HEK293 (cell line): ENCODE results near the gene SLA2.

Source experiments
- GFI1B ChIP-seq: fragments of 450-650 bp; formaldehyde crosslinking; IDR thresholded peaks from 2 replicates; pipeline ENCODE4 v1.5.1; 2016; ENCODE audit warnings: missing biosample characterization, missing genetic modification characterization
- KLF10 ChIP-seq: fragments of 450-650 bp; IDR thresholded peaks from 2 replicates; pipeline ENCODE4 v1.5.1; 2018; ENCODE audit warnings: missing biosample characterization, mild to moderate bottlenecking, missing genetic modification characterization
- MZF1 ChIP-seq: fragments of 450-650 bp; formaldehyde crosslinking; IDR thresholded peaks from 2 replicates; pipeline ENCODE4 v1.5.1; 2017; ENCODE audit warnings: missing biosample characterization, missing genetic modification characterization, borderline replicate concordance
- SP7 ChIP-seq: fragments of 450-650 bp; formaldehyde crosslinking; IDR thresholded peaks from 2 replicates; pipeline ENCODE4 v1.5.1; 2016; ENCODE audit warnings: missing biosample characterization, missing genetic modification characterization
- ZNF175 ChIP-seq: fragments of 450-650 bp; formaldehyde crosslinking; IDR thresholded peaks from 2 replicates; pipeline ENCODE4 v1.5.1; 2016; ENCODE audit warnings: missing biosample characterization, missing genetic modification characterization
- ZNF184 ChIP-seq: fragments of 450-650 bp; IDR thresholded peaks from 2 replicates; pipeline ENCODE4 v1.5.1; 2018; ENCODE audit warnings: missing biosample characterization, mild to moderate bottlenecking, missing genetic modification characterization
- ZNF202 ChIP-seq: fragments of 450-650 bp; formaldehyde crosslinking; IDR thresholded peaks from 2 replicates; pipeline ENCODE4 v1.5.1; 2016; ENCODE audit warnings: missing biosample characterization, missing genetic modification characterization, borderline replicate concordance
- ZNF266 ChIP-seq: fragments of 450-650 bp; formaldehyde crosslinking; IDR thresholded peaks from 2 replicates; pipeline ENCODE4 v1.5.1; 2016; ENCODE audit warnings: missing biosample characterization, missing genetic modification characterization, low read depth
- ZNF394 ChIP-seq: fragments of 450-650 bp; formaldehyde crosslinking; IDR thresholded peaks from 2 replicates; pipeline ENCODE4 v1.5.1; 2016; ENCODE audit warnings: missing biosample characterization, missing genetic modification characterization, mild to moderate bottlenecking, moderate library complexity, borderline replicate concordance
- ZNF433 ChIP-seq: fragments of 450-650 bp; formaldehyde crosslinking; IDR thresholded peaks from 2 replicates; pipeline ENCODE4 v1.5.1; 2016; ENCODE audit warnings: missing biosample characterization, missing genetic modification characterization, low read depth
- ZNF514 ChIP-seq: fragments of 450-650 bp; formaldehyde crosslinking; IDR thresholded peaks from 2 replicates; pipeline ENCODE4 v1.5.1; 2016; ENCODE audit warnings: missing biosample characterization, missing genetic modification characterization
- ZNF521 ChIP-seq: fragments of 450-650 bp; formaldehyde crosslinking; IDR thresholded peaks from 2 replicates; pipeline ENCODE4 v1.5.1; 2017; ENCODE audit warnings: missing biosample characterization, mild to moderate bottlenecking, missing genetic modification characterization
- ZNF530 ChIP-seq: fragments of 450-650 bp; formaldehyde crosslinking; IDR thresholded peaks from 2 replicates; pipeline ENCODE4 v1.5.1; 2016; ENCODE audit warnings: low read depth, missing biosample characterization, missing genetic modification characterization
- ZNF549 ChIP-seq: fragments of 450-650 bp; IDR thresholded peaks from 2 replicates; pipeline ENCODE4 v1.5.1; 2018; ENCODE audit warnings: missing biosample characterization, missing genetic modification characterization, mild to moderate bottlenecking, inconsistent platforms, moderate library complexity
- ZNF555 ChIP-seq: fragments of 450-650 bp; formaldehyde crosslinking; conservative IDR thresholded peaks from 2 replicates; pipeline ENCODE4 v1.5.1; 2017; ENCODE audit warnings: missing biosample characterization, mild to moderate bottlenecking, missing genetic modification characterization, inconsistent platforms
- ZNF747 ChIP-seq: fragments of 450-650 bp; formaldehyde crosslinking; IDR thresholded peaks from 2 replicates; pipeline ENCODE4 v1.5.1; 2016; ENCODE audit warnings: missing biosample characterization, missing genetic modification characterization
- ZNF76 ChIP-seq: fragments of 450-650 bp; formaldehyde crosslinking; IDR thresholded peaks from 2 replicates; pipeline ENCODE4; 2016; ENCODE audit warnings: low read depth, missing biosample characterization, missing genetic modification characterization, borderline replicate concordance
- ZSCAN23 ChIP-seq: fragments of 450-650 bp; formaldehyde crosslinking; IDR thresholded peaks from 2 replicates; pipeline ENCODE4 v1.5.1; 2016; ENCODE audit warnings: missing biosample characterization, missing genetic modification characterization
- TF ChIP-seq, protein P1 (sequence below): fragments of 450-650 bp; formaldehyde crosslinking; IDR thresholded peaks from 2 replicates; pipeline ENCODE4 v1.5.1; 2016; ENCODE audit warnings: missing biosample characterization, missing genetic modification characterization
- TF ChIP-seq, protein P2 (sequence below): fragments of 450-650 bp; formaldehyde crosslinking; IDR thresholded peaks from 2 replicates; pipeline ENCODE4 v1.5.1; 2016; ENCODE audit warnings: missing biosample characterization, missing genetic modification characterization, borderline replicate concordance
- TF ChIP-seq, protein P3 (sequence below): fragments of 450-650 bp; formaldehyde crosslinking; IDR thresholded peaks from 2 replicates; pipeline ENCODE4 v1.5.0; 2017; ENCODE audit warnings: missing biosample characterization, missing genetic modification characterization, borderline replicate concordance
- TF ChIP-seq, protein P4 (sequence below): fragments of 450-650 bp; formaldehyde crosslinking; IDR thresholded peaks from 2 replicates; pipeline ENCODE4 v1.5.1; 2016; ENCODE audit warnings: missing biosample characterization, missing genetic modification characterization
- TF ChIP-seq, protein P5 (sequence below): fragments of 450-650 bp; formaldehyde crosslinking; IDR thresholded peaks from 2 replicates; pipeline ENCODE4 v1.5.1; 2016; ENCODE audit warnings: missing biosample characterization, missing genetic modification characterization
- TF ChIP-seq, protein P6 (sequence below): fragments of 450-650 bp; formaldehyde crosslinking; IDR thresholded peaks from 2 replicates; pipeline ENCODE4 v1.5.1; 2016; ENCODE audit warnings: missing biosample characterization, missing genetic modification characterization, low read depth
- TF ChIP-seq, protein P7 (sequence below): fragments of 450-650 bp; formaldehyde crosslinking; IDR thresholded peaks from 2 replicates; pipeline ENCODE4 v1.5.1; 2016; ENCODE audit warnings: missing biosample characterization, missing genetic modification characterization

SLA2 gene

DNA sequence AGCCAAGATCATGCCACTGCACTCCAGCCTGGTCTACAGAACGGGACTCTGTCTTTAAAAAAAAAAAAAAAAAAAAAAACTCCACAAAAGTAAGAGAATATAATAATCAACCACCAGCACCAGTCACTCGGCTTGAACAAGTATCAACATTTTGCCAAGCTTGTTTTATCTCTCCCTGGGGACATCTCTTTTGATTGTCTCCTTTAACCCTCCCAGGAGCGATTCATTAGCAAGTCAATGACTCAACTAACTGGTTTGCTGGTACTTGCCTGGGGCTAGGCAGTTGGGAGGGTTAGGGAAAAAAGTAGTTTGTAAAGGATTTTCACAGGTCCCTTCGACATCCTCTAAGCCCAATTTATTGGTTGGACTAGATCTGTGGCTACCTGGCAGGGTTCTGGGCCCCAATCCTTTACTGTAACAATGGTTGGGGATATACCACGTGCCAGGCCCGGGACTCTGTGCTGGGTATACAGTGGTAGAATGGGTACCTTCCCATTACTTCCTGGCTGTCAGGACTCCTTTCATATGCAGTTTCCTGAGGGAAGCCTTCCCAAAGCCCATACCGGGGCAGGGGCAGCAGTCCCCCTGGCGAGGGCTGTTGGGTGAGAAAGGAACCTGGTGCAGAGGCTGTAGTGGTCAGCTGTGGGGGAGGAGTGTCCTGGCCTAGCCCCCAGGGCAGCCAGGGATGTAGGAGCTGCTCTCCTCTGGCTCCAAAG is 60.4 kb downstream of the SLA2 start (continued):
- TF ChIP-seq, protein P1, sequence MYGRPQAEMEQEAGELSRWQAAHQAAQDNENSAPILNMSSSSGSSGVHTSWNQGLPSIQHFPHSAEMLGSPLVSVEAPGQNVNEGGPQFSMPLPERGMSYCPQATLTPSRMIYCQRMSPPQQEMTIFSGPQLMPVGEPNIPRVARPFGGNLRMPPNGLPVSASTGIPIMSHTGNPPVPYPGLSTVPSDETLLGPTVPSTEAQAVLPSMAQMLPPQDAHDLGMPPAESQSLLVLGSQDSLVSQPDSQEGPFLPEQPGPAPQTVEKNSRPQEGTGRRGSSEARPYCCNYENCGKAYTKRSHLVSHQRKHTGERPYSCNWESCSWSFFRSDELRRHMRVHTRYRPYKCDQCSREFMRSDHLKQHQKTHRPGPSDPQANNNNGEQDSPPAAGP (tag by site-specific recombination) = peak; percentile 92; the same call in 1 of the 2 replicates
- TF ChIP-seq ZNF555 (no peak), MZF1 (tag by site-specific recombination) (no peak), ZNF530 (tag by site-specific recombination) (no peak), ZNF514 (tag by site-specific recombination) (no peak), ZNF521 (tag by site-specific recombination) (no peak), ZNF549 (tag by site-specific recombination) (no peak), ZNF76 (no peak), ZSCAN23 (tag by site-specific recombination) (0 out of 2 replicates have a peak, but pooled peaks have one; percentile 43), KLF10 (tag by site-specific recombination) (0 out of 2 replicates have a peak, but pooled peaks have one; percentile 36), ZNF266 (tag by site-specific recombination) (no peak), ZNF394 (peak; percentile 45; the same call in 1 of the 2 replicates), ZNF202 (tag by site-specific recombination) (no peak), SP7 (tag by site-specific recombination) (peak; percentile 44; the same call in 1 of the 2 replicates), ZNF175 (tag by site-specific recombination) (no peak), ZNF747 (tag by site-specific recombination) (no peak), ZNF184 (tag by site-specific recombination) (no peak), ZNF433 (tag by site-specific recombination) (no peak), GFI1B (no peak)
- TF ChIP-seq, protein P2, sequence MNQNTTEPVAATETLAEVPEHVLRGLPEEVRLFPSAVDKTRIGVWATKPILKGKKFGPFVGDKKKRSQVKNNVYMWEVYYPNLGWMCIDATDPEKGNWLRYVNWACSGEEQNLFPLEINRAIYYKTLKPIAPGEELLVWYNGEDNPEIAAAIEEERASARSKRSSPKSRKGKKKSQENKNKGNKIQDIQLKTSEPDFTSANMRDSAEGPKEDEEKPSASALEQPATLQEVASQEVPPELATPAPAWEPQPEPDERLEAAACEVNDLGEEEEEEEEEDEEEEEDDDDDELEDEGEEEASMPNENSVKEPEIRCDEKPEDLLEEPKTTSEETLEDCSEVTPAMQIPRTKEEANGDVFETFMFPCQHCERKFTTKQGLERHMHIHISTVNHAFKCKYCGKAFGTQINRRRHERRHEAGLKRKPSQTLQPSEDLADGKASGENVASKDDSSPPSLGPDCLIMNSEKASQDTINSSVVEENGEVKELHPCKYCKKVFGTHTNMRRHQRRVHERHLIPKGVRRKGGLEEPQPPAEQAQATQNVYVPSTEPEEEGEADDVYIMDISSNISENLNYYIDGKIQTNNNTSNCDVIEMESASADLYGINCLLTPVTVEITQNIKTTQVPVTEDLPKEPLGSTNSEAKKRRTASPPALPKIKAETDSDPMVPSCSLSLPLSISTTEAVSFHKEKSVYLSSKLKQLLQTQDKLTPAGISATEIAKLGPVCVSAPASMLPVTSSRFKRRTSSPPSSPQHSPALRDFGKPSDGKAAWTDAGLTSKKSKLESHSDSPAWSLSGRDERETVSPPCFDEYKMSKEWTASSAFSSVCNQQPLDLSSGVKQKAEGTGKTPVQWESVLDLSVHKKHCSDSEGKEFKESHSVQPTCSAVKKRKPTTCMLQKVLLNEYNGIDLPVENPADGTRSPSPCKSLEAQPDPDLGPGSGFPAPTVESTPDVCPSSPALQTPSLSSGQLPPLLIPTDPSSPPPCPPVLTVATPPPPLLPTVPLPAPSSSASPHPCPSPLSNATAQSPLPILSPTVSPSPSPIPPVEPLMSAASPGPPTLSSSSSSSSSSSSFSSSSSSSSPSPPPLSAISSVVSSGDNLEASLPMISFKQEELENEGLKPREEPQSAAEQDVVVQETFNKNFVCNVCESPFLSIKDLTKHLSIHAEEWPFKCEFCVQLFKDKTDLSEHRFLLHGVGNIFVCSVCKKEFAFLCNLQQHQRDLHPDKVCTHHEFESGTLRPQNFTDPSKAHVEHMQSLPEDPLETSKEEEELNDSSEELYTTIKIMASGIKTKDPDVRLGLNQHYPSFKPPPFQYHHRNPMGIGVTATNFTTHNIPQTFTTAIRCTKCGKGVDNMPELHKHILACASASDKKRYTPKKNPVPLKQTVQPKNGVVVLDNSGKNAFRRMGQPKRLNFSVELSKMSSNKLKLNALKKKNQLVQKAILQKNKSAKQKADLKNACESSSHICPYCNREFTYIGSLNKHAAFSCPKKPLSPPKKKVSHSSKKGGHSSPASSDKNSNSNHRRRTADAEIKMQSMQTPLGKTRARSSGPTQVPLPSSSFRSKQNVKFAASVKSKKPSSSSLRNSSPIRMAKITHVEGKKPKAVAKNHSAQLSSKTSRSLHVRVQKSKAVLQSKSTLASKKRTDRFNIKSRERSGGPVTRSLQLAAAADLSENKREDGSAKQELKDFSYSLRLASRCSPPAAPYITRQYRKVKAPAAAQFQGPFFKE (tag by site-specific recombination) = no peak
- TF ChIP-seq, protein P3, sequence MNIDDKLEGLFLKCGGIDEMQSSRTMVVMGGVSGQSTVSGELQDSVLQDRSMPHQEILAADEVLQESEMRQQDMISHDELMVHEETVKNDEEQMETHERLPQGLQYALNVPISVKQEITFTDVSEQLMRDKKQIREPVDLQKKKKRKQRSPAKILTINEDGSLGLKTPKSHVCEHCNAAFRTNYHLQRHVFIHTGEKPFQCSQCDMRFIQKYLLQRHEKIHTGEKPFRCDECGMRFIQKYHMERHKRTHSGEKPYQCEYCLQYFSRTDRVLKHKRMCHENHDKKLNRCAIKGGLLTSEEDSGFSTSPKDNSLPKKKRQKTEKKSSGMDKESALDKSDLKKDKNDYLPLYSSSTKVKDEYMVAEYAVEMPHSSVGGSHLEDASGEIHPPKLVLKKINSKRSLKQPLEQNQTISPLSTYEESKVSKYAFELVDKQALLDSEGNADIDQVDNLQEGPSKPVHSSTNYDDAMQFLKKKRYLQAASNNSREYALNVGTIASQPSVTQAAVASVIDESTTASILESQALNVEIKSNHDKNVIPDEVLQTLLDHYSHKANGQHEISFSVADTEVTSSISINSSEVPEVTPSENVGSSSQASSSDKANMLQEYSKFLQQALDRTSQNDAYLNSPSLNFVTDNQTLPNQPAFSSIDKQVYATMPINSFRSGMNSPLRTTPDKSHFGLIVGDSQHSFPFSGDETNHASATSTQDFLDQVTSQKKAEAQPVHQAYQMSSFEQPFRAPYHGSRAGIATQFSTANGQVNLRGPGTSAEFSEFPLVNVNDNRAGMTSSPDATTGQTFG = no peak
- TF ChIP-seq, protein P4, sequence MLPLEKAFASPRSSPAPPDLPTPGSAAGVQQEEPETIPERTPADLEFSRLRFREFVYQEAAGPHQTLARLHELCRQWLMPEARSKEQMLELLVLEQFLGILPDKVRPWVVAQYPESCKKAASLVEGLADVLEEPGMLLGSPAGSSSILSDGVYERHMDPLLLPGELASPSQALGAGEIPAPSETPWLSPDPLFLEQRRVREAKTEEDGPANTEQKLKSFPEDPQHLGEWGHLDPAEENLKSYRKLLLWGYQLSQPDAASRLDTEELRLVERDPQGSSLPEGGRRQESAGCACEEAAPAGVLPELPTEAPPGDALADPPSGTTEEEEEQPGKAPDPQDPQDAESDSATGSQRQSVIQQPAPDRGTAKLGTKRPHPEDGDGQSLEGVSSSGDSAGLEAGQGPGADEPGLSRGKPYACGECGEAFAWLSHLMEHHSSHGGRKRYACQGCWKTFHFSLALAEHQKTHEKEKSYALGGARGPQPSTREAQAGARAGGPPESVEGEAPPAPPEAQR (tag by site-specific recombination) = no peak
- TF ChIP-seq, protein P5, sequence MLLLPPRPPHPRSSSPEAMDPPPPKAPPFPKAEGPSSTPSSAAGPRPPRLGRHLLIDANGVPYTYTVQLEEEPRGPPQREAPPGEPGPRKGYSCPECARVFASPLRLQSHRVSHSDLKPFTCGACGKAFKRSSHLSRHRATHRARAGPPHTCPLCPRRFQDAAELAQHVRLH (tag by site-specific recombination) = no peak
- TF ChIP-seq, protein P6, sequence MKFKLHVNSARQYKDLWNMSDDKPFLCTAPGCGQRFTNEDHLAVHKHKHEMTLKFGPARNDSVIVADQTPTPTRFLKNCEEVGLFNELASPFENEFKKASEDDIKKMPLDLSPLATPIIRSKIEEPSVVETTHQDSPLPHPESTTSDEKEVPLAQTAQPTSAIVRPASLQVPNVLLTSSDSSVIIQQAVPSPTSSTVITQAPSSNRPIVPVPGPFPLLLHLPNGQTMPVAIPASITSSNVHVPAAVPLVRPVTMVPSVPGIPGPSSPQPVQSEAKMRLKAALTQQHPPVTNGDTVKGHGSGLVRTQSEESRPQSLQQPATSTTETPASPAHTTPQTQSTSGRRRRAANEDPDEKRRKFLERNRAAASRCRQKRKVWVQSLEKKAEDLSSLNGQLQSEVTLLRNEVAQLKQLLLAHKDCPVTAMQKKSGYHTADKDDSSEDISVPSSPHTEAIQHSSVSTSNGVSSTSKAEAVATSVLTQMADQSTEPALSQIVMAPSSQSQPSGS (tag by site-specific recombination) = no peak
- TF ChIP-seq, protein P7, sequence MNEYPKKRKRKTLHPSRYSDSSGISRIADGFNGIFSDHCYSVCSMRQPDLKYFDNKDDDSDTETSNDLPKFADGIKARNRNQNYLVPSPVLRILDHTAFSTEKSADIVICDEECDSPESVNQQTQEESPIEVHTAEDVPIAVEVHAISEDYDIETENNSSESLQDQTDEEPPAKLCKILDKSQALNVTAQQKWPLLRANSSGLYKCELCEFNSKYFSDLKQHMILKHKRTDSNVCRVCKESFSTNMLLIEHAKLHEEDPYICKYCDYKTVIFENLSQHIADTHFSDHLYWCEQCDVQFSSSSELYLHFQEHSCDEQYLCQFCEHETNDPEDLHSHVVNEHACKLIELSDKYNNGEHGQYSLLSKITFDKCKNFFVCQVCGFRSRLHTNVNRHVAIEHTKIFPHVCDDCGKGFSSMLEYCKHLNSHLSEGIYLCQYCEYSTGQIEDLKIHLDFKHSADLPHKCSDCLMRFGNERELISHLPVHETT (tag by site-specific recombination) = peak; percentile 84; the same call in 1 of the 2 replicates
